Trophoblast cell (in vitro differentiated cells and primary cell): ENCODE results near the gene CA6.

ENCODE experiments used
- DNase-seq, 2 donors: peaks; one replicate each; pipeline ENCODE4 v3.0.0-alpha.2; 2016
- H2AFZ ChIP-seq: 2 replicates; pipeline ENCODE4 v1.6.1; 2013; ENCODE audit warnings: low read length, moderate library complexity, mild to moderate bottlenecking; ENCODE audit not compliant: insufficient read depth, poor library complexity
- H2AK5ac ChIP-seq: 2 replicates; pipeline ENCODE4 v1.6.1; 2013; ENCODE audit warnings: mild to moderate bottlenecking, low read length
- H2BK120ac ChIP-seq: 2 replicates; pipeline ENCODE4 v1.6.1; 2013; ENCODE audit warnings: low read length, mild to moderate bottlenecking, moderate library complexity; ENCODE audit not compliant: insufficient read depth, poor library complexity
- H2BK12ac ChIP-seq: 2 replicates; pipeline ENCODE4 v1.6.1; 2013; ENCODE audit warnings: mild to moderate bottlenecking, low read length, moderate library complexity
- H2BK5ac ChIP-seq: 2 replicates; pipeline ENCODE4 v1.6.1; 2013; ENCODE audit warnings: low read length, low read depth, moderate library complexity, mild to moderate bottlenecking; ENCODE audit not compliant: poor library complexity
- H3K14ac ChIP-seq: 2 replicates; pipeline ENCODE4 v1.6.1; 2013; ENCODE audit warnings: mild to moderate bottlenecking, low read length
- H3K18ac ChIP-seq: 2 replicates; pipeline ENCODE4 v1.6.1; 2013; ENCODE audit warnings: mild to moderate bottlenecking, low read length
- H3K23ac ChIP-seq: 2 replicates; pipeline ENCODE4 v1.6.1; 2013; ENCODE audit warnings: low read length
- H3K27ac ChIP-seq: 2 replicates; pipeline ENCODE4 v1.5.1; 2013; ENCODE audit warnings: low read depth, mild to moderate bottlenecking, inconsistent platforms, low read length, moderate library complexity
- H3K27me3 ChIP-seq: 2 replicates; pipeline ENCODE4 v1.6.1; 2013; ENCODE audit warnings: inconsistent platforms, mild to moderate bottlenecking, low read length, moderate library complexity; ENCODE audit not compliant: insufficient read depth
- H3K36me3 ChIP-seq, 2 experiments: 1 replicate in 1 of 2; 2 replicates in 1 of 2; pipeline ENCODE4 v1.6.1; 2013; ENCODE audit warnings: low read length in 2 of 2, mild to moderate bottlenecking in 2 of 2, moderate library complexity in 1 of 2; ENCODE audit not compliant: insufficient read depth in 2 of 2, control insufficient read depth in 1 of 2
- H3K4ac ChIP-seq: 2 replicates; pipeline ENCODE4 v1.6.1; 2013; ENCODE audit warnings: low read depth, mild to moderate bottlenecking, low read length, moderate library complexity
- H3K4me1 ChIP-seq, 2 experiments: 1 replicate in 1 of 2; 2 replicates in 1 of 2; pipeline ENCODE4 v1.6.1; 2013; ENCODE audit warnings: low read length in 2 of 2, mild to moderate bottlenecking in 2 of 2, moderate library complexity in 1 of 2; ENCODE audit not compliant: insufficient read depth in 2 of 2, control insufficient read depth in 1 of 2
- H3K4me2 ChIP-seq: 2 replicates; pipeline ENCODE4 v1.6.1; 2013; ENCODE audit warnings: inconsistent platforms, mild to moderate bottlenecking, low read length, moderate library complexity
- H3K4me3 ChIP-seq: 2 replicates; pipeline ENCODE4 v1.5.1; 2013; ENCODE audit warnings: mild to moderate bottlenecking, low read depth, low read length, inconsistent platforms
- H3K79me1 ChIP-seq: one replicate; pipeline ENCODE4 v1.6.1; 2013; ENCODE audit warnings: low read length
- H3K79me2 ChIP-seq: 2 replicates; pipeline ENCODE4 v1.6.1; 2013; ENCODE audit warnings: low read length, mild to moderate bottlenecking; ENCODE audit not compliant: control insufficient read depth, insufficient read depth, poor library complexity
- H3K9ac ChIP-seq: 2 replicates; pipeline ENCODE4 v1.6.1; 2013; ENCODE audit warnings: mild to moderate bottlenecking, low read length
- H3K9me3 ChIP-seq: 2 replicates; pipeline ENCODE4 v1.6.1; 2013; ENCODE audit warnings: low read depth, mild to moderate bottlenecking, control low read depth, inconsistent platforms, low read length; ENCODE audit not compliant: insufficient read depth
- H4K12ac ChIP-seq: 2 replicates; pipeline ENCODE4 v1.6.1; 2013; ENCODE audit warnings: low read depth, mild to moderate bottlenecking, low read length, moderate library complexity
- H4K8ac ChIP-seq: 2 replicates; pipeline ENCODE4 v1.6.1; 2013; ENCODE audit warnings: low read depth, mild to moderate bottlenecking, low read length, moderate library complexity
- H4K91ac ChIP-seq: one replicate; pipeline ENCODE4 v1.6.1; 2013; ENCODE audit warnings: low read depth, mild to moderate bottlenecking, low read length, moderate library complexity
- WGBS: extraction: QIAGEN DNeasy Blood & Tissue Kit; methylation state at CpG from one replicate; pipeline ENCODE4 v1.1.7; 2013; ENCODE audit warnings: missing lambda C conversion rate; ENCODE audit not compliant: insufficient read length, insufficient coverage; ENCODE audit errors: extremely low coverage; 5-methylcytosine and 5-hydroxymethylcytosine counted together

Gene CA6

GRCh38 chr1:8969937-8970336 is 24.3 kb downstream of the CA6 start:
- Histone ChIP-seq H3K27me3 (no peaks in the 10 kb centered on the region), H3K36me3 (no peaks in the 10 kb centered on the region), H3K4me3 (no peak overlapping the region), H4K91ac (no peak overlapping the region), H4K8ac (no peak overlapping the region), H3K79me1 (no peaks in the 10 kb centered on the region), H3K18ac (no peak overlapping the region), H2AFZ (no peak overlapping the region), H3K4ac (no peak overlapping the region), H3K27ac (no peak overlapping the region), H3K9ac (no peak overlapping the region), H3K4me2 (no peak overlapping the region), H3K79me2 (no peaks in the 10 kb centered on the region), H2BK5ac (no peak overlapping the region), H3K23ac (no peak overlapping the region), H2BK12ac (no peak overlapping the region), H3K9me3 (no peaks in the 10 kb centered on the region), H3K14ac (no peak overlapping the region), H2BK120ac (no peak overlapping the region), H3K4me1 (no peaks in the 10 kb centered on the region), H2AK5ac (no peak overlapping the region), H4K12ac (no peak overlapping the region)
- no CpG with 5 or more reads among the region's 7 CpGs for WGBS
- DNase-seq = no peak

GRCh38 chr1:8970870-8971337 is 25.2 kb downstream of the CA6 start:
- H3K9ac ChIP-seq = no peak overlapping the region
- H3K18ac ChIP-seq = no peak overlapping the region
- no peak overlapping the region for H3K27ac ChIP-seq
- H3K14ac ChIP-seq = no peak overlapping the region
- H3K4me2 ChIP-seq = no peak overlapping the region
- no peak overlapping the region for H2BK12ac ChIP-seq
- H2BK120ac ChIP-seq = no peak overlapping the region
- H4K91ac ChIP-seq = no peak overlapping the region
- no peak overlapping the region for H4K12ac ChIP-seq
- H3K79me1 ChIP-seq = no peaks in the 10 kb centered on the region
- no peaks in the 10 kb centered on the region for H3K4me1 ChIP-seq
- H3K9me3 ChIP-seq = no peaks in the 10 kb centered on the region
- no peak overlapping the region for H3K4me3 ChIP-seq
- no peaks in the 10 kb centered on the region for H3K79me2 ChIP-seq
- no peak for DNase-seq
- no peak overlapping the region for H2BK5ac ChIP-seq
- no CpG with 5 or more reads among the region's 9 CpGs for WGBS
- no peak overlapping the region for H3K4ac ChIP-seq
- H3K36me3 ChIP-seq = no peaks in the 10 kb centered on the region
- H3K23ac ChIP-seq = no peak overlapping the region
- H2AFZ ChIP-seq = no peak overlapping the region
- H4K8ac ChIP-seq = no peak overlapping the region
- no peaks in the 10 kb centered on the region for H3K27me3 ChIP-seq
- no peak overlapping the region for H2AK5ac ChIP-seq

GRCh38 chr1:8974551-8974950 is 28.9 kb downstream of the CA6 start:
- Histone ChIP-seq H2AK5ac (no peak overlapping the region), H3K4me3 (no peak overlapping the region), H3K18ac (no peak overlapping the region), H3K36me3 (no peaks in the 10 kb centered on the region), H3K4me1 (no peaks in the 10 kb centered on the region), H3K14ac (no peak overlapping the region), H4K91ac (no peak overlapping the region), H4K12ac (no peak overlapping the region), H3K23ac (no peak overlapping the region), H2BK120ac (no peak overlapping the region), H2BK12ac (no peak overlapping the region), H4K8ac (no peak overlapping the region), H3K27ac (no peak overlapping the region), H3K79me1 (no peaks in the 10 kb centered on the region), H3K4ac (no peak overlapping the region), H2AFZ (no peak overlapping the region), H3K9me3 (no peaks in the 10 kb centered on the region), H3K79me2 (no peaks in the 10 kb centered on the region), H2BK5ac (no peak overlapping the region), H3K27me3 (no peaks in the 10 kb centered on the region), H3K4me2 (no peak overlapping the region), H3K9ac (no peak overlapping the region)
- DNase-seq = no peak
- no CpG with 5 or more reads among the region's 7 CpGs for WGBS

DNA sequence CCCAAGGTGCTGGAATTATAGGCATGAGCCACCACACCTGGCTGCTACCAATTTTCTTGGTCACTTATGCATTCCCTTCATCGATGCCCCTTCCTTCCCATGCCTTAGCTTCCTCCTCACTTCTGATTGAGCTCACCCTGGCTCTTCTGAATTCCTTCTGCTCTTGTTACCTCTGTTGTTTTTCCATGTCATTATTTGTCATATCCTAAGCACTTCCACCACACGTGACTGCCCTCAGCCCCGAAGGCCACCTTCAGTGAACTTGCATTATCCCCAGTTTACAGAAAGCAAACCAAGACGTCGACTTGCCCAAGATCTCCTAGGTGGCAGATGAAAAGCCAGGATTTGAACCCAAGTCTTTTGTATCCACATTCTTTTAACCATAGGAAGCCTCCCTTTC is 30.7 kb downstream of the CA6 start:
- H2BK12ac ChIP-seq = no peak overlapping the region
- no peak overlapping the region for H4K12ac ChIP-seq
- no peak overlapping the region for H3K23ac ChIP-seq
- no peak overlapping the region for H2BK120ac ChIP-seq
- no peak overlapping the region for H3K18ac ChIP-seq
- no peaks in the 10 kb centered on the region for H3K4me1 ChIP-seq
- H3K27me3 ChIP-seq = no peaks in the 10 kb centered on the region
- DNase-seq = peak; percentile 51 to 74
- no peak overlapping the region for H2BK5ac ChIP-seq
- no peak overlapping the region for H3K27ac ChIP-seq
- H3K4me2 ChIP-seq = no peak overlapping the region
- no peaks in the 10 kb centered on the region for H3K79me1 ChIP-seq
- no peak overlapping the region for H3K14ac ChIP-seq
- H3K4ac ChIP-seq = no peak overlapping the region
- no peaks in the 10 kb centered on the region for H3K36me3 ChIP-seq
- no peak overlapping the region for H3K9ac ChIP-seq
- H3K4me3 ChIP-seq = no peak overlapping the region
- H3K9me3 ChIP-seq = peaks cover 2% of the 10 kb centered on the region
- H3K79me2 ChIP-seq = no peaks in the 10 kb centered on the region
- H2AFZ ChIP-seq = no peak overlapping the region
- no peak overlapping the region for H2AK5ac ChIP-seq
- H4K8ac ChIP-seq = no peak overlapping the region
- WGBS = no CpG with 5 or more reads among the region's 5 CpGs
- H4K91ac ChIP-seq = no peak overlapping the region
